ENCODE data around the gene DHX9. TPM values are rescaled to one million over a fixed set of nuclear protein-coding genes. Genes with fewer than 3 reads are reported as not detected.

DHX9 gene
- total RNA-seq, 1 donor from 2014 or later = 88.6 TPM

DNA sequence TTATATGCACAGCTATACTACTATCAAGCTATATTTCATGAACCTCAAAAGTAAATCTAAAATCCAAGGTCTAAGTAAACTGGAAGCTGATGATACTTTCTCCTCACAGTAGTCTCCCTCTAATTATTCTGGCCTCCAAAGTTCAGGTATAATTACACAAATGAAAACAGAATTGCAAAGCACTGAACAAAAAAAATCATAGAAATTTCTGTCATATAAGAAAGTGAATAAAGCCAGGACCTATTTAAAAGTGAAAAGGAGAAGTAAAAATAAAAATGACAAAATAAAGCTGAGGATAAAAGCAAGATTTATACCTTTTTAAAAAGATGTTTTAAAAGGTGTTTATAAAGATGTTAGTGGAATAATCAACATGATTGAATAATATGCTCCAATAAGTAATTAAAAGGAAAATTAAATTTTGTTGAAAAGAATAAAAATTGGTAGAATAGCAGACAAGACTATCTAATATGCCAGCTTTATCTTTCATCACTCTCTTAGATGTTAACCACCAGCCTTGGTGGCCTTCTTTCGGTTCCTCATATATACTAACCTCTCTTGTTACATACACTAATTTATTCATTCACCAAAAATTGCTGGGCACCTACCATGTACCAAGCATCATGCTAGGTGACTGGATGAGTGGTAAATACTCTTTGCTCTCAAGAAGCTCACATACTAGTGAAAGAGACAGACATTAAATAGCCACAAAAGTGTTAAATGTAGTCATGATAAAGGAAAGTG is 88.7 kb downstream of the DHX9 start:
- H3K9me3 ChIP-seq = no peaks in the 10 kb centered on the region
- TF ChIP-seq POLR2AphosphoS5 (IDR thresholded peaks at IDR 0.05; ENCODE audit: insufficient read depth in 1 of 2, low read depth in 1 of 2) (no peak), POLR2A (IDR thresholded peaks at IDR 0.05) (no peak)
- TF ChIP-seq, protein P1, sequence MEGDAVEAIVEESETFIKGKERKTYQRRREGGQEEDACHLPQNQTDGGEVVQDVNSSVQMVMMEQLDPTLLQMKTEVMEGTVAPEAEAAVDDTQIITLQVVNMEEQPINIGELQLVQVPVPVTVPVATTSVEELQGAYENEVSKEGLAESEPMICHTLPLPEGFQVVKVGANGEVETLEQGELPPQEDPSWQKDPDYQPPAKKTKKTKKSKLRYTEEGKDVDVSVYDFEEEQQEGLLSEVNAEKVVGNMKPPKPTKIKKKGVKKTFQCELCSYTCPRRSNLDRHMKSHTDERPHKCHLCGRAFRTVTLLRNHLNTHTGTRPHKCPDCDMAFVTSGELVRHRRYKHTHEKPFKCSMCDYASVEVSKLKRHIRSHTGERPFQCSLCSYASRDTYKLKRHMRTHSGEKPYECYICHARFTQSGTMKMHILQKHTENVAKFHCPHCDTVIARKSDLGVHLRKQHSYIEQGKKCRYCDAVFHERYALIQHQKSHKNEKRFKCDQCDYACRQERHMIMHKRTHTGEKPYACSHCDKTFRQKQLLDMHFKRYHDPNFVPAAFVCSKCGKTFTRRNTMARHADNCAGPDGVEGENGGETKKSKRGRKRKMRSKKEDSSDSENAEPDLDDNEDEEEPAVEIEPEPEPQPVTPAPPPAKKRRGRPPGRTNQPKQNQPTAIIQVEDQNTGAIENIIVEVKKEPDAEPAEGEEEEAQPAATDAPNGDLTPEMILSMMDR (IDR thresholded peaks at IDR 0.05) = no peak
- intact Hi-C loops (cut with DNase I) = no loop called here

GRCh38 chr1:182930985-182931384 is 91.8 kb downstream of the DHX9 start:
- no peaks in the 10 kb centered on the region for H3K27me3 ChIP-seq
- intact Hi-C loops (cut with DNase I) = no loop called here
- H3K9me3 ChIP-seq = no peaks in the 10 kb centered on the region

More for the DNA sequence above, 88.7 kb downstream of the DHX9 start:
- Histone ChIP-seq H3K4me1 (no peaks in the 10 kb centered on the region), H3K4me3 (no peak overlapping the region), H3K27ac (no peak overlapping the region), H3K27me3 (no peaks in the 10 kb centered on the region), H3K36me3 (no peaks in the 10 kb centered on the region)
- DNase-seq (ENCODE audit: extremely low spot score in 2 of 2) = no peak

DNA sequence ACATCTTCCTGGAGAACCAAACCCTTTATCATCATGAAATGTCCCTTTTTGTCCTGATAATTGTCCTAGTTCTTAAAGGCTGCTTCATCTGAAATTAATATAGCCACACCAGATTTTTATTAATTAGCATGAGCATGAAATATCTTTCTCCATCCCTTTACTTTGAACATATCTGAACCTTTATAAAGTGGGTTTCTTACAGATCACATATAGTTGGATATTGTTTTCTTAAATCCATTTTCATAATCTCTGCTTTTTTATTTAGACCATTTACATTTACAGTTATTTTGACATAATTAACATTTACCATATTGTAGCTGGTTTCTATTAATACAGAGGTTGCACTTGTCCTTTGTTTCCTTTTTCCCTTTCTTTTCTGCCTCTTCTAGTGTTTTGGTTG is 96.6 kb downstream of the DHX9 start:
- TF ChIP-seq, protein P1 (IDR thresholded peaks at IDR 0.05) = no peak
- TF ChIP-seq POLR2AphosphoS5 (IDR thresholded peaks at IDR 0.05; ENCODE audit: insufficient read depth in 1 of 2, low read depth in 1 of 2) (no peak), POLR2A (IDR thresholded peaks at IDR 0.05) (no peak)
- no peaks in the 10 kb centered on the region for H3K36me3 ChIP-seq

More at GRCh38 chr1:182930985-182931384, 91.8 kb downstream of the DHX9 start:
- Histone ChIP-seq H3K27ac (no peak overlapping the region), H3K4me3 (no peak overlapping the region), H3K36me3 (no peaks in the 10 kb centered on the region), H3K4me1 (no peaks in the 10 kb centered on the region)
- DNase-seq (ENCODE audit: extremely low spot score in 2 of 2) = no peak
- TF ChIP-seq, protein P1 (IDR thresholded peaks at IDR 0.05) = no peak
- TF ChIP-seq POLR2AphosphoS5 (IDR thresholded peaks at IDR 0.05; ENCODE audit: insufficient read depth in 1 of 2, low read depth in 1 of 2) (no peak), POLR2A (IDR thresholded peaks at IDR 0.05) (no peak)

More for the DNA sequence above, 96.6 kb downstream of the DHX9 start:
- no peaks in the 10 kb centered on the region for H3K27me3 ChIP-seq
- DNase-seq (ENCODE audit: extremely low spot score in 2 of 2) = no peak
- no peak overlapping the region for H3K27ac ChIP-seq
- no peaks in the 10 kb centered on the region for H3K4me1 ChIP-seq
- no peak overlapping the region for H3K4me3 ChIP-seq
- intact Hi-C loops (cut with DNase I) = no loop called here
- no peaks in the 10 kb centered on the region for H3K9me3 ChIP-seq

Other genes starting within 250 kb of the DHX9 start
- gene RGS16, start 235.0 kb upstream of the DHX9 start, total RNA-seq = 1.2 TPM
- gene RGS8, start 154.8 kb upstream of the DHX9 start, total RNA-seq = not detected
- 16.2 TPM for gene NPL, start 49.6 kb upstream of the DHX9 start, total RNA-seq
- not detected for gene SHCBP1L, start 113.8 kb downstream of the DHX9 start, total RNA-seq
- gene LAMC1, start 184.1 kb downstream of the DHX9 start, total RNA-seq = 217 TPM

Data from vagina (tissue), 2 donors.